ENCODE results near the gene DCLRE1C. TPM values are rescaled to one million over a fixed set of nuclear protein-coding genes. Genes with fewer than 3 reads are reported as not detected.

The DCLRE1C gene
- polyA plus RNA-seq, 1 of the 3 experiments (the other 2 are of a cell fraction) = 2.5 TPM

- no peak overlapping the region for H3K4me2 ChIP-seq
- H3K4me1 ChIP-seq (ENCODE audit: control insufficient read depth in 1 of 2, insufficient read depth in 2 of 2, low read depth in 1 of 2, low read length in 1 of 2) = peaks cover 0 to under 1% of the 10 kb centered on the region in 2 experiments; a peak in 1 of 4 replicates
- no peaks in the 10 kb centered on the region for H4K20me1 ChIP-seq (ENCODE audit: insufficient read depth)
- H3K4me3 ChIP-seq (ENCODE audit: low read depth in 2 of 2, low read length in 1 of 2) = no peak overlapping the region
- H3K9ac ChIP-seq = no peak overlapping the region
- H3K27me3 ChIP-seq (ENCODE audit: insufficient read depth) = no peaks in the 10 kb centered on the region
- 100% methylated on average over 1 of the region's 1 CpG for WGBS (ENCODE audit: low lambda C conversion rate)
- ChIA-PET POLR2A (no interaction called here), CTCF (interaction anchor here (1.2 kb wide), 1 partner anchor 35 kb away, joined by 3 read pairs; no protein-coding TSS in a partner anchor)
- no peaks in the 10 kb centered on the region for H3K9me2 ChIP-seq
- no peak for TF ChIP-seq RFX5 (IDR thresholded peaks at IDR 0.05; ENCODE audit: low read length)
- no peak for TF ChIP-seq TEAD4 (IDR thresholded peaks at IDR 0.05; ENCODE audit: borderline replicate concordance, insufficient read depth)
- TF ChIP-seq PBX3 (IDR thresholded peaks at IDR 0.05) = no peak
- no peak for TF ChIP-seq EZH2phosphoT487 (IDR thresholded peaks at IDR 0.05; ENCODE audit: borderline replicate concordance, low read depth)
- no peak for TF ChIP-seq FOSL2 (IDR thresholded peaks at IDR 0.05; ENCODE audit: borderline replicate concordance, low read depth)
- TF ChIP-seq USF2 (IDR thresholded peaks at IDR 0.05; ENCODE audit: borderline replicate concordance, low read depth, low read length) = no peak
- TF ChIP-seq EP300 (IDR thresholded peaks at IDR 0.05; ENCODE audit: borderline replicate concordance in 1 of 2, low read depth in 1 of 2, low read length in 1 of 2) = no peak
- TF ChIP-seq RXRA (IDR thresholded peaks at IDR 0.05; ENCODE audit: borderline replicate concordance, low read depth) = no peak
- TF ChIP-seq GABPA (IDR thresholded peaks at IDR 0.05; ENCODE audit: low read depth) = no peak
- no peak for TF ChIP-seq ELF1 (IDR thresholded peaks at IDR 0.05)
- TF ChIP-seq JUND (IDR thresholded peaks at IDR 0.05) = no peak
- no peak for TF ChIP-seq CHD2 (IDR thresholded peaks at IDR 0.05; ENCODE audit: low read length, partially characterized antibody)
- no peak for TF ChIP-seq NFIC (IDR thresholded peaks at IDR 0.05; ENCODE audit: borderline replicate concordance)
- no peak for TF ChIP-seq GATA2 (CRISPR knock-in tag; IDR thresholded peaks at IDR 0.05)
- no peak for TF ChIP-seq RCOR1 (IDR thresholded peaks at IDR 0.05; ENCODE audit: low read length)
- TF ChIP-seq SMC3 (IDR thresholded peaks at IDR 0.05; ENCODE audit: low read depth, low read length) = no peak
- TF ChIP-seq SIN3A (IDR thresholded peaks at IDR 0.05; ENCODE audit: borderline replicate concordance, low read depth, low read length) = no peak
- no peak for TF ChIP-seq USF1 (IDR thresholded peaks at IDR 0.05; ENCODE audit: borderline replicate concordance, low read depth)
- TF ChIP-seq MAX (IDR thresholded peaks at IDR 0.05; ENCODE audit: low read depth) = no peak
- no peak for DNase-seq
- no peaks in the 10 kb centered on the region for H3F3A ChIP-seq (replicated peaks; ENCODE audit: insufficient read depth)
- no peak overlapping the region for H3K27ac ChIP-seq (ENCODE audit: low read depth in 2 of 2, low read length in 1 of 2)
- no peak overlapping the region for H2AFZ ChIP-seq (ENCODE audit: low read depth)
- peaks cover 52% of the 10 kb centered on the region for H3K79me2 ChIP-seq (ENCODE audit: insufficient read depth)
- H3K36me3 ChIP-seq (replicated peaks in 1 of 2; ENCODE audit: control insufficient read depth in 1 of 2, insufficient read depth in 2 of 2, low read length in 1 of 2) = peaks cover 6 to 37% of the 10 kb centered on the region in 2 experiments
- no peaks in the 10 kb centered on the region for H3K9me3 ChIP-seq
These were observed 6.6 kb downstream of the DCLRE1C start for GRCh38 chr10:14947268-14947667.

Data from SK-N-SH (cell line).